ELF-1 (cell line): ENCODE data around the gene CPT1A.

ENCODE experiments used
- DNase-seq: peaks from one replicate; pipeline ENCODE4 v3.0.0-alpha.2; 2016; ENCODE audit warnings: low read depth, low spot score

Gene CPT1A

DNA sequence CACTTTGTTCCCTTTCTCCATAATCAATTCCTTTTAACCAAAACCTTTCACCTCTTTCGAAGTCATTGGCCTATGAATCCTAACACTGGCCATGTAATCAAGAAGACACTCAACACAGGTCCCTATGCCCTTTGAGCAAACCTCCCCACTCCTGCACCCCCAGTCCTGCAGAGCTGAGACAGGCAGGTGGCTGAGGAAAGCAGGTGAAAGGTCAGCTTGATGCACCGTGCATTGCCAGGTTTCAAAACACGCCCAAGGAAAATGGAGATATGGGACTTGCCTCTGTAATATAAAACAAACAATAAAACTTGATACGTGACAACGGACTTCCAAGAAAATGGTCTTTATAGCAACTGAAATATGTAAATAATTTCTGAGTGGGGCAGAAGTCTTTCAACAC, 10.6 kb downstream of the CPT1A start:
- no peak for DNase-seq

- DNase-seq = no peak
Observed at GRCh38 chr11:68829581-68829980, 12.1 kb downstream of the CPT1A start.

GRCh38 chr11:68828957-68829356, 12.8 kb downstream of the CPT1A start:
- DNase-seq = no peak

GRCh38 chr11:68828155-68828931, 13.4 kb downstream of the CPT1A start:
- no peak for DNase-seq

- no peak for DNase-seq
Observed at GRCh38 chr11:68827733-68828132, 14.0 kb downstream of the CPT1A start.

GRCh38 chr11:68826726-68827125, 15.0 kb downstream of the CPT1A start:
- no peak for DNase-seq

DNA sequence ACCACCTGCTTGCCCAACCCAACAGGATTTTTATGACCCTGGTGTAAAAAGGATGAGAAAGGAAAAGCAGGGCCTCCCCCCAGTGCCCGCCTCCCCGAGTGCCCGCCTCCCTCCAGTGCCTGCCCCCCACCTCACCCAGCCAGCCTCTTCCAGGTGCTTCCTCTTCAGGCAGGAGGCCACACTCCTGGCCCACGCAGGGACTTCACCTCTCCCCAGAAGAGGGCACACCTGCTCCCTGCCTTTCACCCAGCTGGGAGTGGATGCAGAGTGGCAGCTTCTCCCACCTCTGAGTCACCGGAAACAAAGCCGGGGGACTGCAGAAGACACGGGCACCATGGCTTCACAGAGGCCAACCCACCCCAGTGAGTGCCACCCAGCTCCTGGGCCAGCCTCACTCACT, 16.1 kb downstream of the CPT1A start:
- DNase-seq = peak; percentile 58

GRCh38 chr11:68822546-68822945, 19.2 kb downstream of the CPT1A start:
- DNase-seq = no peak

DNA sequence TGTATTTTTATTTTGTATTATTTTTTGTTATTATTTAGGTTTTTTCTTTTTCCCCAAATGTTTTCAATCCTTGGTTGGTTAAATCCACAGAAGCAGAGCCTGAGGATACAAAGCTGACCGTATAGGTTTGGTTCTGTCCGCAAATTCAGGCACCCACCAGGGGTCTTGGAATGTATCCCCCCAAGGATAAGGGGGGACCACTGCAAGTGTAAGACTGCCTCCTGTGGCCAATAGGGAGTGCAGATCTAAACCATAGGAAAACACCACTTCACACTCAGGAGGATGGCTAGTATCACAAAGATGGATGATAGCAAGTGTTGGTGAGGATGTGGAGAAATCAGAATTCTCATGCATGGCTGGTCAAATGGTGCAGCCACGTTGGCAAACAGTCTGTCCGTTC, 20.0 kb downstream of the CPT1A start:
- no peak for DNase-seq

- DNase-seq = no peak
Observed at GRCh38 chr11:68819362-68819761, 22.4 kb downstream of the CPT1A start.

GRCh38 chr11:68818181-68818580, 23.5 kb downstream of the CPT1A start:
- no peak for DNase-seq

DNA sequence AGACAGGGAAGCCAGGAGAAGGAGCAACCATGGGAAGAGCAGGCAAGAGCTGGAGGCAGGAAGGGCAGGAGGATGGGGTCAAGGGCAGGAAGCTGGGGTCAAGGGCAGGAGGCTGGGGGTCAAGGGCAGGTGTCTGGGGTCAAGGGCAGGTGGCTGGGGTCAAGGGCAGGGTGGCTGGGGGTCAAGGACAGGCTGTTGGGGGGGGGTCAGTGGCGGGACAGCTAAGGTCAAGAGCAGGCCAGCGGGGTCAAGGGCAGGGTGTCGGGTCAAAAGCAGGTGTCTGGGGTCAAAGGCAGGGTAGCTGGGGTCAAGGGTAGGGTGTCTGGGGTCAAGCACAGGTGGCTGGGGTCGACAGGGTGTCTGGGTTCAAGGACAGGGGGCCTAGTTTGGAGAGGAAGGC, 24.2 kb downstream of the CPT1A start:
- DNase-seq = no peak

DNA sequence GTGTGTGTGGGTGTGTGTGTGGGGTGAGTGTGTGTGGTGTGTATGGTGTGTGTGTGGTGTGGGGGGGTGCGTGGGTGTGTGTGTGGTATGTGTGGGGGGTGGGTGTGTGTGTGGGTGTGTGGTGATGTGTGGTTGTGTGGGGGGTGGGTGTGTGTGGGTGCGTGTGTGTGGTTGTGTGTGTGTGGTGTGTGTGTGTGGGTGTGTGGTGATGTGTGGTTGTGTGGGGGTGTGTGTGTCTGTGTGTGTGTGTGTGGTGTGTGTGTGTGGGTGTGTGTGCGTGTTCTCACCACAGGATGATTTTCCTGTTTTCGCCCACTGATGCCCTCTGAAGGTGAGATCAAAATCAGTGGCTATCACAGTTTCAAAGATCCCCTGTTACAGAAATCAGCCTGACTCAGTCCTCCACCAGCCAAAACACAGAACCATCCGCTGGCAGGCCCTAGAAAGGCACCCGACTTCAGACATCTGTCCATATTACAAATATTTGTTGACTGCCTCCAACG, 24.7 kb downstream of the CPT1A start:
- DNase-seq = no peak

GRCh38 chr11:68816251-68816776, 25.4 kb downstream of the CPT1A start:
- no peak for DNase-seq

DNA sequence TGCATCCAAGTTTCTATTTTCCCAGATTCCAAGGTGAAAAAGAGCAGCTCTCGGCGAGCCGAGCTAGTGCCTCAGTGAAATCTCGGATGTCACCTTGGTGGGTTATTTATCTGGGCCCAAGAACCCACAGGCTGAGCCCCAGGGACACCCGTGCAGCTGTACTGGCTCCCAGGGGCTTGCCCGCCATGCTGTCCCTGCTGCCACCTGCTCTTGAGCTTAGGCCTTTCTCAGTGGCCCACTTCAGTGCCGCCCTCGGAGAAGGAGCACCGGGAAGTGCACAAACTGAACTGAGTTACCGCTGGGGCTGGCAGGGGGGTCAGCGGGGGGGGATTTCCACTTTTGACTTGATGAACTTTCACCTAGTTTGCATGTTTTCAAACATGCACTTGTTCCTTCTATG, 27.9 kb downstream of the CPT1A start:
- DNase-seq = no peak

DNA sequence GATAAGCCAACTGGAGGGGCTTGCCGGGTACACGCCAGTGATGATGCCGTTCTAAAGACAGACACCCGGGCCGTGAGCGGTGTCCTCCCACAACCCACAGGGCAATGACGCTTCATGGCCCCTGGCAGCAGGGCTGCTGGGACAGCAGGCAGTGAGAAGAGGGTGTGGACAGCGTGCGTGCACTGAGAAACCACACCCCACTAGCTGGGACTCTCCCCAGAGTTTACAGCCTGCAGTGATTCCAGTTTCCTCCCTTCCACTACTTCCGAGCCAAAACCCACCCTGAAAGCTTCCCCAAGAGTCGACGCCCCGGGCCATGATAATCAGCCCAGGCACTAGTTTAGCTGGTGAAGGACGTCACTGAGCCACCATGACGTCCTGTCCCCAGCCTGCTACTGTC, 29.2 kb downstream of the CPT1A start:
- DNase-seq = no peak

DNA sequence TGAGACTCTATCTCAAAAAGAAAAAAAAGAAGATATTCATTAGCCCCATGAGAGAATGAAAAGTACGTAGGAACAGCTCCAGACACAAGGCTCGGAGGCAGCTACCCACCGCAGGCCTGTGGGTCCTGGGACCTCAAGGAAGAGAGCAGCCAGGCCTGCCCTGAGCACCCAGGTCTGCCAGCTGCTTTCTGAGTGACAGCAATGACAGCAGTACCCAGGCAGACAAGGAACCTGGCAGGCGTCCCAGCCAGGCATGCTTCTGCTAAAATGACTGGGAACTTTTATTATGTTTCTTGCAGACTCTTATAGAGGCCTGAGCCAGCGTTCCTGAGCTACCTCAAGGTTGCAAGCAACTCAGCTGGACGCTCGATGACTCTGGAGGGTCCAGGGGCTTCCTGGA, 31.6 kb downstream of the CPT1A start:
- DNase-seq = no peak

GRCh38 chr11:68809506-68809905, 32.2 kb downstream of the CPT1A start:
- DNase-seq = no peak

- DNase-seq = no peak
Observed at GRCh38 chr11:68808787-68809186, 32.9 kb downstream of the CPT1A start.

DNA sequence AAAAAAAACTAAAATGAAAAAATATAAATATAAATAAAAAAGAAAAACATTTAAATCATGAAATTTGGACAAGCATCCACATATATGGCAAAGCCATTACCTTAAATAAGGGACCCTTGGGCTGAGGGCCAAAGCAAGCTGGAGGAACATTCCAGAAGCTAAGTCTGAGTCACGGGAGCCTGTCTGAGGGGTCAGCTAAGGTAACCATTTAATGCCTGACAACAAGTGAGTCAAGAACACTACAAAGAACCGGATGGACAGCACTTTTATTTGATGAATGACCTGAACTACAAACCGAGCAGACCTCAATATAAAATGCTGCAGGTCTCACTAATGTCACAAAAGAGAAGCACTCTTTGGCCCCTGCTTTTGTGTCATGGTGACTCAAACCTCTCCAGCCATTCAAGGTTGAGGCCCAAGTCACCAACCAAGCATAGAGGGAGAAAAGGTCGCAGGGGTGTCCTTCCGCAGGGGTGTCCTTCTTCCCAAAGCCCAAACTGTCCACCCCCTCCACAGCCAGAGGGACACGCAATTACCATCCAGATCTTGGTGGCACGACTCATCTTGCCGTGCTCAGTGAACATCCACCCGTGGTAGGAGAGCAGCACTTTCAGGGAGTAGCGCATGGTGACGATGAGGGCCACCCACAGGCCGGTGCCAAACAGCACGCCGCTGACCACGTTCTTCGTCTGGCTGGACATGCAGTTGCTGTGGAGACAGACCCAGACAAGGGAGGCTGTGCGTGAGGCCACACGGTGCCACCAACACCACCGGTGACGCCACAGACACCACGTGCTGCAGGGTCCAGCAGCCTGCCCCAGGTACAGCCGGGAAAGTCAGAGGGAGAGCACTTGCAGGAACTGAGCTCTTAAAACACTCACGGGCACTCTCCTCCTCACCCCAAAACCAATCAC, 34.5 kb downstream of the CPT1A start:
- DNase-seq = no peak

GRCh38 chr11:68804786-68805185, 36.9 kb downstream of the CPT1A start:
- DNase-seq = no peak

- DNase-seq = no peak
Observed at GRCh38 chr11:68803766-68804165, 38.0 kb downstream of the CPT1A start.
